NCI-H1436 (cell line): ENCODE data around the gene TANC1.

ENCODE experiments used
- DNase-seq: peaks from one replicate; lab custom pipeline; 2025; lab: John Stamatoyannopoulos, UW

The TANC1 gene

GRCh38 chr2:159196393-159196925 is 228.0 kb downstream of the TANC1 start:
- DNase-seq, result no peak

GRCh38 chr2:159199236-159199635 is 230.8 kb downstream of the TANC1 start:
- DNase-seq, result no peak

GRCh38 chr2:159199761-159200465 is 231.5 kb downstream of the TANC1 start:
- DNase-seq, result no peak

GRCh38 chr2:159200498-159200897 is 232.1 kb downstream of the TANC1 start:
- peak; percentile 10 for DNase-seq

- no peak for DNase-seq
Observed at GRCh38 chr2:159201360-159202063, 233.1 kb downstream of the TANC1 start.

- DNase-seq, result no peak
Observed at GRCh38 chr2:159202568-159203071, 234.2 kb downstream of the TANC1 start.

GRCh38 chr2:159204381-159205144 is 236.1 kb downstream of the TANC1 start:
- DNase-seq, result no peak

GRCh38 chr2:159206736-159207380 is 238.4 kb downstream of the TANC1 start:
- no peak for DNase-seq

- DNase-seq, result no peak
Observed at GRCh38 chr2:159208438-159208837, 240.0 kb downstream of the TANC1 start.

- no peak for DNase-seq
Observed at GRCh38 chr2:159209341-159210306, 241.2 kb downstream of the TANC1 start.

- no peak for DNase-seq
Observed at GRCh38 chr2:159211447-159212396, 243.3 kb downstream of the TANC1 start.

- no peak for DNase-seq
Observed at GRCh38 chr2:159213296-159213695, 244.9 kb downstream of the TANC1 start.

- no peak for DNase-seq
Observed at GRCh38 chr2:159214325-159214865, 246.0 kb downstream of the TANC1 start.

GRCh38 chr2:159215116-159215515 is 246.7 kb downstream of the TANC1 start:
- no peak for DNase-seq

GRCh38 chr2:159217676-159218075 is 249.2 kb downstream of the TANC1 start:
- DNase-seq, result no peak

- DNase-seq, result no peak
Observed at GRCh38 chr2:159218389-159218788, 249.9 kb downstream of the TANC1 start.

GRCh38 chr2:159219394-159219998 is 251.1 kb downstream of the TANC1 start:
- DNase-seq, result no peak

- DNase-seq, result no peak
Observed at GRCh38 chr2:159224061-159224813, 255.8 kb downstream of the TANC1 start.
